Measurements from ENCODE around the gene POLD2. TPM values are rescaled to one million over a fixed set of nuclear protein-coding genes. Genes with fewer than 3 reads are reported as not detected.

The POLD2 gene
- total RNA-seq, 4 donors from 2014 or later = 33.6 to 71.2 (median 55.9) TPM

DNA sequence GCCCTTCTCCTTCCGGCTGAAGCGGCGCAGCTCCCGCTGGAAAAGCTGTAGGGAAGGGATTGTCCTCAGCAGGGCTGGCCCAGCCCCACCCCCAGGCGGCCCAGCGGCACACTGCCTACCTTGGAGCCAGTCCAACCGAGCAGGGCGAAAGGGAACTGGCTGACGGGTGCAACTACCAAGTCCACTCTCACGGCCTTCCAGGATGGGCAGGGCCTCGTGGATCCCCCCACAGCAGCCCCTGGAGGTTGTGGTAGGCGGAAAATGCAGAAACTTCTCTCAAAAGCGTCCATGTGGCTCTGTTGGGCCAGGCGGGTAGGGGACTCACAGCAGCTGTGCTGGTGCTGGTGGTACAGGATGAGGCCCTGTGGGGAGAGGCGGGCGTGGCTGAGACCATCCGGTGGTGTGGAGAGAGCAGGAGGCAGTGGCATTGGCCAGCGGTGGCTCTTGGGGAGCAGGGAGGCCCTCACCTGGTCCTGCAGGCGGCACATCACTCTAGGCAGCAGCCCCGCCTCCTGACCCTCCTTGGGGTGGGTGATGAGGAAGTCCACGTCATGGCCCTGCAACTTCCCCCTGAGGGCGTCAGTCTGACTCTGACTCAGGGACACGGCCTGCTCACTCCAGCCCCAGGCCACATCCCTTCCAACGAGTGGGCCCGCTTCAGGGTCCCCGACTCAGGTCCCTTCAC lies 49.5 kb downstream of the POLD2 start:
- intact Hi-C loops (cut with DNase I) = loop anchor here (2.0 kb wide), 1 partner anchor 123 kb away; no protein-coding TSS in a partner anchor
- Histone ChIP-seq H3K36me3 (peaks cover 26 to 63% (median 61%) of the 10 kb centered on the region in 4 donors), H3K27me3 (no peaks in the 10 kb centered on the region), H3K4me3 (peak overlapping the region in 2 of 4 donors; percentile 1 to 32), H3K4me1 (peaks cover 36 to 52% (median 45%) of the 10 kb centered on the region in 4 donors), H3K27ac (replicated peaks in 1 of 4) (peak overlapping the region; percentile 61 to 78 (median 72)), H3K9me3 (no peaks in the 10 kb centered on the region)
- no peak for TF ChIP-seq EP300 (IDR thresholded peaks at IDR 0.05)
- TF ChIP-seq, protein P1, sequence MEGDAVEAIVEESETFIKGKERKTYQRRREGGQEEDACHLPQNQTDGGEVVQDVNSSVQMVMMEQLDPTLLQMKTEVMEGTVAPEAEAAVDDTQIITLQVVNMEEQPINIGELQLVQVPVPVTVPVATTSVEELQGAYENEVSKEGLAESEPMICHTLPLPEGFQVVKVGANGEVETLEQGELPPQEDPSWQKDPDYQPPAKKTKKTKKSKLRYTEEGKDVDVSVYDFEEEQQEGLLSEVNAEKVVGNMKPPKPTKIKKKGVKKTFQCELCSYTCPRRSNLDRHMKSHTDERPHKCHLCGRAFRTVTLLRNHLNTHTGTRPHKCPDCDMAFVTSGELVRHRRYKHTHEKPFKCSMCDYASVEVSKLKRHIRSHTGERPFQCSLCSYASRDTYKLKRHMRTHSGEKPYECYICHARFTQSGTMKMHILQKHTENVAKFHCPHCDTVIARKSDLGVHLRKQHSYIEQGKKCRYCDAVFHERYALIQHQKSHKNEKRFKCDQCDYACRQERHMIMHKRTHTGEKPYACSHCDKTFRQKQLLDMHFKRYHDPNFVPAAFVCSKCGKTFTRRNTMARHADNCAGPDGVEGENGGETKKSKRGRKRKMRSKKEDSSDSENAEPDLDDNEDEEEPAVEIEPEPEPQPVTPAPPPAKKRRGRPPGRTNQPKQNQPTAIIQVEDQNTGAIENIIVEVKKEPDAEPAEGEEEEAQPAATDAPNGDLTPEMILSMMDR (IDR thresholded peaks at IDR 0.05) = no peak
- TF ChIP-seq POLR2AphosphoS5 (IDR thresholded peaks at IDR 0.05) = peak; percentile 46 to 56
- no peak for DNase-seq (ENCODE audit: extremely low spot score)
- 55% methylated on average over 11 of the region's 26 CpGs for WGBS

DNA sequence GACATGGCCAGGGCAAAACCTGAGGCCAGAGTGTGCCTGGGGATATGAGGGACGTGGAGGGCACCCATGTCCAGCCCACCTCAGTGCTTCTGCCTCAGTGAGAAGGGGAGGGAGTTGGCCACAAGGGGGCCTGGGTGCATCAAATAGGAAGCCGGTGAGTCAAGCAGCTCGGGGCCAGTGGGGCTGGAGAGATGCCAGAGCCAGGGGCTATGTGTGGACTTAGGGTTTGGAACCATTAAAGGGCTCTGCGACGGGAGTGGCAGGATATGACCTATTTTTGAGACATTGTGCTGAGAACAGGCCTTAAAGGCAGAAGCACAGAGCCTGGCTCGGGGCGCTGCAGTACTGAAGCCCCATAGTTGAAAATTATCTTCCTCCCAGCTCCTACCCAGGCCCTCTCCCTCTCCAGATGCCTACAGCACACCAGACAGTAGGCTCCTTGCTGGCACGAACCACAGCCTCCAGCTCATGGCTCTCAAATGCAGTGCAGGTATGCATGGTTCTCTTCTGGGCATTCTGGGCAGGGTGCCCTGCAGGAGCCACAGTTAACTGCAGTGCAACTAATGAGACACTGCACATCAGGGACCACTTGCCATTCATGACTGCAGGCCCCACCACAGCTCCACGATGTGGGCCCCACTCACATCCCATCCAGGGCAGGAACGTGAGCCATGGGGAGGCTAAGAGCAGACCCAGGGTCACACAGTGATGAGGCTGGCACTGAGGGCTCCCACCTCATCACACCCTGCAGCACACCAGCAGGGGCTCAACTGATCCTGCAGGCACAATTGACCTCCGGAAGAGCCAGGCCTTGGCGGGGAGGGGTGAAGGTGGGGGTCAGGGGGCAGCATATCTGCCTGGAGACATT lies 50.8 kb downstream of the POLD2 start:
- Histone ChIP-seq H3K9me3 (no peaks in the 10 kb centered on the region), H3K4me1 (peaks cover 35 to 45% (median 36%) of the 10 kb centered on the region in 4 donors), H3K27me3 (no peaks in the 10 kb centered on the region), H3K4me3 (peak overlapping the region in 1 of 4 donors; percentile 32), H3K36me3 (peaks cover 15 to 51% (median 49%) of the 10 kb centered on the region in 4 donors), H3K27ac (replicated peaks in 1 of 4) (peak overlapping the region; percentile 61 to 78 (median 72))
- DNase-seq (ENCODE audit: extremely low spot score) = peak; percentile 96
- TF ChIP-seq POLR2A (IDR thresholded peaks at IDR 0.05; ENCODE audit: low read depth) = no peak
- TF ChIP-seq, protein P1 (IDR thresholded peaks at IDR 0.05) = peak; percentile 62 to 76 (median 72)
- peak; percentile 37 to 40 for TF ChIP-seq POLR2AphosphoS5 (IDR thresholded peaks at IDR 0.05)
- no peak for TF ChIP-seq EP300 (IDR thresholded peaks at IDR 0.05)
- intact Hi-C loops (cut with DNase I) = loop anchor here (2.0 kb wide), 1 partner anchor 124 kb away; no protein-coding TSS in a partner anchor
- 39% methylated on average over 7 of the region's 12 CpGs for WGBS

GRCh38 chr7:44071726-44072363 lies 51.5 kb downstream of the POLD2 start:
- Histone ChIP-seq H3K4me3 (no peak overlapping the region), H3K4me1 (peaks cover 33 to 49% (median 35%) of the 10 kb centered on the region in 4 donors), H3K27me3 (no peaks in the 10 kb centered on the region), H3K36me3 (peaks cover 8 to 43% (median 42%) of the 10 kb centered on the region in 4 donors), H3K9me3 (no peaks in the 10 kb centered on the region), H3K27ac (replicated peaks in 1 of 4) (peak overlapping the region; percentile 61 to 78 (median 72))
- no peak for DNase-seq (ENCODE audit: extremely low spot score)
- TF ChIP-seq POLR2AphosphoS5 (IDR thresholded peaks at IDR 0.05) (no peak), EP300 (IDR thresholded peaks at IDR 0.05) (no peak), POLR2A (IDR thresholded peaks at IDR 0.05; ENCODE audit: low read depth) (no peak)
- TF ChIP-seq, protein P1 (IDR thresholded peaks at IDR 0.05) = no peak
- 58% methylated on average over 9 of the region's 9 CpGs for WGBS
- intact Hi-C loops (cut with DNase I) = loop anchor here (2.0 kb wide), 1 partner anchor 125 kb away; no protein-coding TSS in a partner anchor

- H3K27ac ChIP-seq (replicated peaks in 1 of 4) = no peak overlapping the region
- no peaks in the 10 kb centered on the region for H3K27me3 ChIP-seq
- no peak overlapping the region for H3K4me3 ChIP-seq
- no peak for DNase-seq (ENCODE audit: extremely low spot score)
- intact Hi-C loops (cut with DNase I) = no loop called here
- peaks cover 0 to 5% (median 4%) of the 10 kb centered on the region in 4 donors for H3K36me3 ChIP-seq
- peaks cover 42 to 71% (median 47%) of the 10 kb centered on the region in 4 donors for H3K4me1 ChIP-seq
- peak in 1 of 2 donors; percentile 35 for TF ChIP-seq POLR2AphosphoS5 (IDR thresholded peaks at IDR 0.05)
- TF ChIP-seq, protein P1 (IDR thresholded peaks at IDR 0.05) = no peak
- no peaks in the 10 kb centered on the region for H3K9me3 ChIP-seq
- WGBS = 60% methylated on average over 5 of the region's 7 CpGs
Measured at GRCh38 chr7:44068054-44068453, 55.3 kb downstream of the POLD2 start.
